Prostate gland (tissue), 2 donors: ENCODE results near the gene SLC28A1. TPM values are rescaled to one million over a fixed set of nuclear protein-coding genes. Genes with fewer than 3 reads are reported as not detected.

Experiments used
- DNase-seq: peaks from one replicate; pipeline ENCODE4 v3.0.0-alpha.2; 2019; ENCODE audit warnings: low spot score
- H3K27ac ChIP-seq, 2 donors: fragments of 200-600 bp; sonication (generic); 2 replicates each; pipeline ENCODE4 v1.5.1; 2017 to 2019
- H3K27me3 ChIP-seq: fragments of 200-600 bp; sonication (generic); replicated peaks from 2 replicates; pipeline ENCODE4 v1.5.1; 2019; ENCODE audit not compliant: insufficient read depth
- H3K36me3 ChIP-seq, 2 donors: fragments of 200-600 bp; sonication (generic); 1 replicate in 1 of 2; 2 replicates in 1 of 2; pipeline versions ENCODE4 v1.5.1 to v1.8.1; 2017 to 2019
- H3K4me1 ChIP-seq: fragments of 200-600 bp; sonication (generic); replicated peaks from 2 replicates; pipeline ENCODE4 v1.5.1; 2019
- H3K4me3 ChIP-seq, 2 donors: fragments of 200-600 bp; sonication (generic); 2 replicates each; pipeline ENCODE4 v1.5.1; 2017 to 2019
- H3K9me3 ChIP-seq: fragments of 200-600 bp; sonication (generic); 2 replicates; pipeline ENCODE4 v1.5.1; 2017
- CTCF ChIP-seq, 4 experiments: fragments of 200-600 bp in 2 of 4; fragments of 450-650 bp in 2 of 4; sonication (generic) in 2 of 4; IDR thresholded peaks; 1 replicate in 3 of 4; 2 replicates in 1 of 4; pipeline ENCODE4 v1.5.1; 2016 to 2019; ENCODE audit warnings: antibody characterized with exemption in 4 of 4, mild to moderate bottlenecking in 2 of 4, moderate library complexity in 2 of 4
- POLR2A ChIP-seq: fragments of 450-650 bp; IDR thresholded peaks from one replicate; pipeline ENCODE4 v1.6.1; 2016; ENCODE audit warnings: antibody characterized with exemption, mild to moderate bottlenecking
- POLR2AphosphoS5 ChIP-seq: sonication (generic); formaldehyde crosslinking; IDR thresholded peaks from one replicate; pipeline ENCODE4 v1.6.1; 2017; ENCODE audit warnings: antibody characterized with exemption
- WGBS: methylation state at CpG from one replicate; pipeline ENCODE4 v1.1.5; 2018; 5-methylcytosine and 5-hydroxymethylcytosine counted together
- intact Hi-C: fragments of 100-400 bp; cut with DNase I; formaldehyde crosslinking; loops from one replicate; pipeline ENCODE4 v1.14.2; 2022
- total RNA-seq, 2 donors: library from RNA; depleted of rRNA; stranded (reverse); fragments of >200 nt; gene quantifications; one replicate each; pipeline ENCODE4 v1.1.0, GENCODE V29; 2016

SLC28A1 gene
- total RNA-seq, 2 donors from 2014 or later = not detected

DNA sequence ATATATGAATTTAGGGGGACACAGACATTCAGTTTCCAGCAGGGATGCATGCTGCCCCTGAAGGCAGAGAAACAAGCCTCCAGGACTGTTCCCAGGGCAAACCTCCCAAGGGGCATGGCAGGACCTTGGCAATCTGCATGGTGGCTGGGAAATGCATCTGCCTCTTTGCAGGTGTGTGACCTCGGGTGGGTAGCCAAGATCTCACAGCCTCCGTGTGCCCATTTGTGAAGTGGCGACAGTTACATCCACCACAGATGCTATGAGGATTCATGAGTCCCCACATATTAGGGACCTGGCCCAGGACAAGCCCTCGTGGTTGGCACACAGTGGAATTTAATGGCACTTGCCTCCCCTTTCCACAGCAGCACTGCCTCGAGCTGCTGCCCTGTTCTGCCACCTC lies 29.9 kb downstream of the SLC28A1 start:
- no peaks in the 10 kb centered on the region for H3K9me3 ChIP-seq

GRCh38 chr15:84914909-84915605 lies 30.6 kb downstream of the SLC28A1 start:
- TF ChIP-seq CTCF (IDR thresholded peaks at IDR 0.05) (peak in 1 of 4 experiments; percentile 32), POLR2A (peak; percentile 78), POLR2AphosphoS5 (peak; percentile 91)
- 32% methylated on average over 11 of the region's 12 CpGs for WGBS
- no peaks in the 10 kb centered on the region for H3K4me1 ChIP-seq

More for the DNA sequence above, 29.9 kb downstream of the SLC28A1 start:
- 80% methylated on average over 5 of the region's 5 CpGs for WGBS
- no peak for TF ChIP-seq POLR2AphosphoS5
- no peak for TF ChIP-seq POLR2A
- no peak for DNase-seq
- Histone ChIP-seq H3K4me1 (no peaks in the 10 kb centered on the region), H3K27me3 (no peaks in the 10 kb centered on the region), H3K27ac (peak overlapping the region; percentile 64 to 69), H3K36me3 (no peaks in the 10 kb centered on the region), H3K4me3 (no peak overlapping the region)
- intact Hi-C loops = no loop called here

GRCh38 chr15:84915606-84915958 lies 31.1 kb downstream of the SLC28A1 start:
- intact Hi-C loops = no loop called here
- Histone ChIP-seq H3K27ac (peak overlapping the region; percentile 64 to 69), H3K9me3 (no peaks in the 10 kb centered on the region), H3K27me3 (no peaks in the 10 kb centered on the region), H3K4me3 (no peak overlapping the region), H3K36me3 (no peaks in the 10 kb centered on the region), H3K4me1 (no peaks in the 10 kb centered on the region)
- WGBS = 74% methylated on average over 3 of the region's 3 CpGs
- no peak for DNase-seq
- TF ChIP-seq CTCF (IDR thresholded peaks at IDR 0.05) = no peak
- no peak for TF ChIP-seq POLR2AphosphoS5
- no peak for TF ChIP-seq POLR2A

More at GRCh38 chr15:84914909-84915605, 30.6 kb downstream of the SLC28A1 start:
- intact Hi-C loops = no loop called here
- H3K9me3 ChIP-seq = no peaks in the 10 kb centered on the region
- H3K27me3 ChIP-seq = no peaks in the 10 kb centered on the region
- no peaks in the 10 kb centered on the region for H3K36me3 ChIP-seq
- DNase-seq = peak; percentile 84
- no peak overlapping the region for H3K4me3 ChIP-seq
- H3K27ac ChIP-seq = peak overlapping the region; percentile 64 to 69

- intact Hi-C loops = no loop called here
- H3K9me3 ChIP-seq = no peaks in the 10 kb centered on the region
- TF ChIP-seq POLR2AphosphoS5 (no peak), CTCF (IDR thresholded peaks at IDR 0.05) (no peak), POLR2A (no peak)
- no peak for DNase-seq
- no peaks in the 10 kb centered on the region for H3K4me1 ChIP-seq
- no peak overlapping the region for H3K27ac ChIP-seq
- WGBS = 94% methylated on average over 1 of the region's 1 CpG
- H3K4me3 ChIP-seq = no peak overlapping the region
- no peaks in the 10 kb centered on the region for H3K36me3 ChIP-seq
- H3K27me3 ChIP-seq = no peaks in the 10 kb centered on the region
Measured at GRCh38 chr15:84917452-84917851, 33.0 kb downstream of the SLC28A1 start.

GRCh38 chr15:84919106-84919667 lies 34.7 kb downstream of the SLC28A1 start:
- Histone ChIP-seq H3K4me3 (no peak overlapping the region), H3K36me3 (no peaks in the 10 kb centered on the region), H3K27ac (no peak overlapping the region), H3K27me3 (no peaks in the 10 kb centered on the region), H3K4me1 (no peaks in the 10 kb centered on the region), H3K9me3 (no peaks in the 10 kb centered on the region)
- no peak for DNase-seq
- 89% methylated on average over 2 of the region's 2 CpGs for WGBS
- intact Hi-C loops = no loop called here
- TF ChIP-seq POLR2AphosphoS5 (no peak), CTCF (IDR thresholded peaks at IDR 0.05) (no peak), POLR2A (no peak)
